ENCODE data around the gene PCBP3.

Gene PCBP3

DNA sequence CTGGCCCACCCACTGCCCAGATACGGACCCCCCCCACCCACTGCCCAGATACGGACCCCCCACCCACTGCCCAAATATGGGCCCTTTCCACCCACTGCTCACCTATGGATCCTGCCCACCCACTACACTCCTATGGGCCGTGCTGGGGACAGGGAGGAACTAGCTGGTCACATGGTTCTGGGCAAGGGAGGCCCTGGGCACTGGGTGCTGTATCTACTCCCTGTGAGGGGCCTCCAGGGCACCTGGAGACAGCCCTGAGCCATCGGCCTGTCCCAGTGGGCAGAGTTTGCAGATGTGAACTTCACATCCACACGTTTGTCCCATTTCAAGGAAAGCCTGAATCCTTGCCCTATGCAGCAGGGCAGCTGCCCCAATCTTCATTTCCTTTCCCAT is 266.6 kb downstream of the PCBP3 start:
- TF ChIP-seq GATA3 (IDR thresholded peaks at IDR 0.05; ENCODE audit: low read depth, low read length) (no peak), GATA2 (IDR thresholded peaks at IDR 0.05; ENCODE audit: low read depth, low read length) (no peak)

DNA sequence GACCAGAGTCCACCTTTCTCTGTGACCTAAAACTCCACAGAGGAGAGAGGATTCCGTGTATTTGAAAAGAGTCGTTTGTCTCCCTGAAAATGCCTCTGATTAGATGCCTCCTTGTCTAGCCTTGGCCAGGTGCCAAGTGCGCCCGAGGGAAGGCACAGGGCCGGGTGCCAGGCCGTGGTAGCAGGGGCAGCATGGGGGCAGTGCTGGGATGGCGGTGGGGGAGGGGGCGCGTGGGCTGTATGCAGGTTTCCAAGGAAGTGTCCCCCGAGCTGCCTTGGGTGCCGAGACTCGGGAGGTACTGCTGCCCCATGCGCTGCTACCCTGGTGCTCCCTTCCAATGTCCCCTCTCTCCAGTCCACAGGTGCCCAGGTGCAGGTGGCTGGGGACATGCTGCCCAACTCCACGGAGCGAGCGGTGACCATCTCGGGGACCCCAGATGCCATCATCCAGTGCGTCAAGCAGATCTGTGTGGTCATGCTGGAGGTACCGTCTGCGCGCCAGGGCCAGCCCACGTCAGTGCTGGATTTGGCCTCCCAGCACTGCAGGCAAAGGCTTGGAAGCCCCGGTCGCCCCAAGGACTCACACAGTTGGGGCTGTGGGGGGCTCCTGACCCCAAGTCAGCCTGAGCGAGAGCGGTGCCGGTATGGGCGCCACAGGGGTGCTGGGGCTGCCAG is 267.2 kb downstream of the PCBP3 start:
- TF ChIP-seq GATA2 (IDR thresholded peaks at IDR 0.05; ENCODE audit: low read depth, low read length) (no peak), GATA3 (IDR thresholded peaks at IDR 0.05; ENCODE audit: low read depth, low read length) (no peak)

DNA sequence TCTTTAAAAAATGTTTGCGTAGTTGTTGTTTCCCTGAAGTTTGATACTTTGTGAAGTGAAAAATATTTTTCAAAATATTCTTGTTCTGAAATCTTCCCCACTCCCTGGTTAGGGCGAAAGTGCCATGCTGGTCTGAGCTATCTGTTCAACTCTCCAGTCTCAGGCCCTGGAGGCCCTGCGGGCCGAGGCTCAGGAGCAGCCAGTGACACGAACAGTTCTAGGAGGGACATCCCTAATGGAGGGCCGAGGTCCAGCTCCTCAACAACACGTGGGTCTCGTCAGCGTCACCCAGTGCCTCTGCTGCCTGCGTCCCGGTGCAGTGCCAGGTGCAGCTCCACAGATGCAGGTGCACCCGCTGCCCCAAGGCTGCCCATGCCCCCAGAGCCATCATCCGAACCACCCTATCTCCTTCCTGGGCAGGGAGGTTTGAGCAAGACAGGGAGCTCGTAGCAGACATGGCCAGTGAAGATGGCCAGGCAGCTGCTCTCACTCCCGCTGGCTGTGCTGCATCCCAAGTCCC is 268.3 kb downstream of the PCBP3 start:
- TF ChIP-seq GATA2 (IDR thresholded peaks at IDR 0.05; ENCODE audit: low read depth, low read length) (no peak), GATA3 (IDR thresholded peaks at IDR 0.05; ENCODE audit: low read depth, low read length) (no peak)

DNA sequence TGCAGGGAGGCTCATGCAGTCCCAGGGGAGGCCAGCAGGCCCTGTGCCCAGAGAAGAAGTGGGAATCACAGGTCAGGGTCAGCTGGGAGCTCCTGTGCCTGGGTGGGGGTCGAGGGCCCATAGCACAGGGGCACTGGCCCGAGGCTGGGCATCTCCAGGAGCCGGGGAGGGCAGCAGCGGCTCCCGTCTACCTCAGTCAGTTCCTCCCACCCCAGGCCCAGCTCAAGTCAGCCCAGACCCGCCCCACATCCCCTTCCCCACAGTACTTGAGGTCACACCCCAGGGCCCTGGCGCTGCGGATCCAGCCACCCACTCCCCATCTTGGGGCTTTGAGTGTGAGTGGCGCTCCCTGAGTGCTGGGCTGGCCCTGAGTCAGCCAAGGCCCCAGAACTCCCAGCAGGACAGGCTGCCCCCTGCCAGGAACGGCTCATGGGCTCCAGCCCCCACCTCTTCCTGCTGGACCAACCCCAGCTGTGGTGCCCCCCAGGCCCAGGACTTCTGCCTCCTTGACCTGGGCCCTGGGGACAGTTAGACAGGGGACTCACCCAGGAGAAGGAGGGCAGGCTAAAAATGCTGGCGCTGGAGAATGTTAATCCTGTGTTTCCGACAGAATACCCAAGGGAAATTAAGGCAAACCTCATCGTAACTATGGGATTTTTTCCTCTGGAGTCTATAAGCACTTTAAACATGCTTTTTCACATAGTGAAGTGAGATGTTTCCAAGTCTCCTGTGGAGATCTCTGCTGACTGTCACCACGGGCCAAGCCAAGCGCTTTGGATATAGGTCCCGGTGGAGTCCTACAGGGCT is 269.3 kb downstream of the PCBP3 start:
- TF ChIP-seq GATA3 (IDR thresholded peaks at IDR 0.05; ENCODE audit: low read depth, low read length) (no peak), GATA2 (IDR thresholded peaks at IDR 0.05; ENCODE audit: low read depth, low read length) (no peak)

DNA sequence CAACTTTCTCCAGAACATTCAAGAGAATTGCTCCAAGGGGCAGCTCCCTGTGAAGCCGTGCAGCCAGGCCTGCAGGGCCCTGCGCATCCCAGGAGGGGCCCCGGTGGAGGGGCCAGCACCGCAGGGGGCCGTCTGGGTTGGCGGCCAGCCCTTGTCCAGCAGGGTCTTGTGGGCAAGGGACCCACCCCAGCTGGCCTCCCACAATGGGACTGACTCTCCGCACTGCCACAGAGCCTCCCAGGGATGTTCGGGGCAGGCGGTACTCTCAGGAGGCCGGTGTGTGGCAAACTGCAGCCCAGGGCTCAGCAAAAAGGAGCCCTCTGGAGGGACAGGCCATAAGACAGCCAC is 269.9 kb downstream of the PCBP3 start:
- TF ChIP-seq GATA2 (IDR thresholded peaks at IDR 0.05; ENCODE audit: low read depth, low read length) (no peak), GATA3 (IDR thresholded peaks at IDR 0.05; ENCODE audit: low read depth, low read length) (no peak)

DNA sequence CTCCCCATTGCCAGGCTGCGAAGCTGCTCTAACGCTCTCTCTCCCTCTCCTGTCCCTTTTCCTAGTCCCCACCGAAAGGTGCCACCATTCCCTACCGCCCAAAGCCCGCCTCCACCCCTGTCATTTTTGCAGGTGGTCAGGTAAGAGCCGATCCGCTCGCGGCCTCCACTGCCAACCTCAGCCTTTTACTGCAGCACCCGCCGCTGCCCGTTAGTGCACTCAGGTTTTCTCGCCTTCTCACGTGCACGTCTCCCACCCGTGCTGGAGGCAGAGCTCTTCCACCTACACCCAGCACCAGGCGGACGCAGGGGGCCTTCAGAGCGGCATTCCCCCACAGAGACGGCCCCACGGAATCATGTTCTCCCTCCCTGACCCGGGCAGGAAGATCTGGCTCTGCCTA is 270.4 kb downstream of the PCBP3 start:
- TF ChIP-seq GATA3 (IDR thresholded peaks at IDR 0.05; ENCODE audit: low read depth, low read length) (no peak), GATA2 (IDR thresholded peaks at IDR 0.05; ENCODE audit: low read depth, low read length) (no peak)

DNA sequence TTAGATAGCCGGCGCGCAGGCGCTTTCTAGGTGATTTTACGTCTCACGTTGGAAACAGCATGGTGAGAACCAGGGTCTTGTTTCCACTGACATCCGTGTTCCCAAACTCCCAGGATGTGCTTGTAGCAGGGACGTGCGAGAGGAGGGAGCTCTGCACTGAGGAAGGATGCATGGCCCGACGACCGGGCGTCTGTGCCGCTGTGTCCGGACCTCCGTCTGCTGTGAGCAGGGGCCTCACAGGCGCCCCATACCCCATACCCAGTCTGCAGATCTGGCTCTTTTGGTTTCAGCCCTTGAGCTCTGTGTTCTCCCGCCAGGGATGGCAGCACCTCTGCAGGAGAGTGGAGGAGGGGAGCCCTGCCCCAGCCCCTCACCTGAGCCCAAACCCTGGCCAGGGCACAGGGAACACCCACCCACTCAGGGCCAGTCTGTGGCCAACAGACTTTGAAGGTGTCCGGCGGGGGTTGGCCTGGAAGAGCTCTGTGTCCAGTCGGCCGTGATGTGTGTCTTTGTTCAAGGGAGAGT is 270.9 kb downstream of the PCBP3 start:
- TF ChIP-seq GATA3 (IDR thresholded peaks at IDR 0.05; ENCODE audit: low read depth, low read length) (no peak), GATA2 (IDR thresholded peaks at IDR 0.05; ENCODE audit: low read depth, low read length) (no peak)

DNA sequence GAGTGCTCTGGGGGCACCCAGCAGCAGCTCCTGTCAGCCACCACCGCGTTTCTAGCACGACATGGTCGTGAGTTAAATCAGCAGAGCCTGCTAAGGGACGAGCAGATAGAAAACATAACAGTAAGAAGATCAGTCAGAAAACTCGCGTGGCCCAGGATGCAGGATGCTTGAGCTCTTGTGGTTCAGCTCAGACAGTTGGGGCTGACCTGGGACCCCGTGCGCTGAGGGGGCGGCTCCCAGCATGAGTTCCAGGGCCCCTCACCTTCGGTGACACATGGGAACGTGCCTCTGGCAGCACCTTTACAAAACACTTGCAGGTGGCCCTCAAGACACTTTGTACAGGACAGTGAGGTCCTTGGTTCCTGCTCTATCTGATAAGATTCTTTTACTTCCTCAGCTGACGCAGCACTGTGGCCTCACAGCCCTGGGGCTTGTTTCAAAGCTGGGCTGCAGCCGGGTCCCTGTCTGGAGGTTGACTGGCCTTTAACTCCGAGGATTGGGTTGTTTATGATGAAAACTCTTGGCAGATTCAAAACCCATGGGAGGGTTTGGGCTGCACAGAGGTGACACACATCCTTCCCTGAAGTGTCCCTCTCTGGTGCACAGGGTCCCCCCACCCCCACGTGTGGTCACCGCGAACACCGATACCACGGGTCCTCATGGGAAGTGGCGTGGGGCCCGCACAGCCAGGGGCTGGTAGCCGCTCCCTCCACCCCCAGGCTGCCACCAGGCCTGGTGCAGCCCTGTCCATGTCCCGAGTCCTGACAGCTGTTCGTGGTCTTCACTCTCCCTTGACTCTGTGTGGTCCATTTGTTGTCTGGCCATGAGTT is 272.7 kb downstream of the PCBP3 start:
- no peak for TF ChIP-seq GATA2 (IDR thresholded peaks at IDR 0.05; ENCODE audit: low read depth, low read length)

DNA sequence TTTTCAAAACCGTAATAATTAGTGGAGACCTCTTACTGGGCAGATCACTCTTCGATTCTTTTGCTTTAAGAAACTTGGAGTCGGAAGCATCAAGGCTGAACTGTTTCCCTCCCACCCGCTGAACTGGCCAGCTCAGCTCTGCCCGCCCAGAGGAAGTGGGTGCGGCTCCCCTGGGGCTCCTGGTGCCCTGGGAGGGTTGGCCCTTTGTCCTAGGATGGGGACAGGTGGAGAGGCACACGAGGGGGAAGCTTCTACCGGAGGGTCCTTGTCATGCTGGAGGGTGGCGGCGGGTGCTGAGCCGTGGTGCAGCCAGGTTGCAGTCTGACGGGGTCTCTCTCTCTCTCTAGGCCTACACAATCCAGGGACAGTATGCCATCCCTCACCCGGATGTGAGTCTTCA is 273.7 kb downstream of the PCBP3 start:
- TF ChIP-seq GATA3 (IDR thresholded peaks at IDR 0.05; ENCODE audit: low read depth, low read length) = no peak
- TF ChIP-seq GATA2 (IDR thresholded peaks at IDR 0.05; ENCODE audit: low read depth, low read length) = no peak

DNA sequence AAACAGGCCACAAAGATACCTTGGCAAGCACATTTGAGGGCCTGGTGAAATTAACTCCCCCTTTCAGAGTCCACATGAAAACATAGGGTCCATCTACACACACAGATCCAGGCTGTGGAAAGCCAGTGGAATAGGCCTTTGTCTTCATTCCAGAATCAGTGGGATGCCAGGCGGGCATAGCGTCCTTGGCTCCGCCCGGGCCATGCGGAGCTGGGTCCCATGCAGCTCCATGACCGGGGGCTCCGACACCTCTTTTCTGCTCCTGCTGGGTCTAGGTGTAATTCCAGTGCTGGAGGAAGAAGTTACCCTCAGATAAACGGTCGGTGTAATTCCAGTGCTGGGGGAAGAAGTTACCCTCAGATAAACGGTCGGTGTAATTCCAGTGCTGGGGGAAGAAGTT is 274.5 kb downstream of the PCBP3 start:
- TF ChIP-seq GATA3 (IDR thresholded peaks at IDR 0.05; ENCODE audit: low read depth, low read length) = no peak
- TF ChIP-seq GATA2 (IDR thresholded peaks at IDR 0.05; ENCODE audit: low read depth, low read length) = no peak

DNA sequence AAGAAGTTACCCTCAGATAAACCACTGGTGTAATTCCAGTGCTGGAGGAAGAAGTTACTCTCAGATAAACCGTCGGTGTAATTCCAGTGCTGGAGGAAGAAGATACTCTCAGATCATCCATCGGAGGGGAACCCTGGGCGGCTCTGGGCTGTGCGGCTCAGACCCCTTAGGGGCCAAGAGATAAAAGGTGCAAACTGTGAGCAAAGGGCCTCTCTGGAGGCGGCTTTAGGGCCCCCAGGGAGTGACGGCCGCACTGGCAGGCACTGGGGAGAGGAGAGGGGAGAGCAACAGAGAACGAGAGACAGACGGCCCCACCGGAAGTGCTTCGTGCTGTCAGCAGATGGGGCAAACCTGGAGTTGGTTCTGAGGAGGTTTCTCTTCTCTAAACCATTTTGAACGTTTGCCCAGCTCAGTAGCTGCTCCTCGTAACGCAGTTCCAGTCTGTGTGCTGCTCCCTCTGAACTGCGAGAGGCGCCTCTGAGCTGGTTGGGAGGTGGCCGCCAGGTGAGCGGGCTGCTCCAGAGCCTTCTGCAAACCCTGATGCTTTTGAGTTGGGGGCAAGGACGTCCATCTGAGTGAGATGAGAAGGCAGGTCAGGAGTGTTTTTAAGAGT is 275.4 kb downstream of the PCBP3 start:
- TF ChIP-seq GATA2 (IDR thresholded peaks at IDR 0.05; ENCODE audit: low read depth, low read length) (no peak), GATA3 (IDR thresholded peaks at IDR 0.05; ENCODE audit: low read depth, low read length) (no peak)

DNA sequence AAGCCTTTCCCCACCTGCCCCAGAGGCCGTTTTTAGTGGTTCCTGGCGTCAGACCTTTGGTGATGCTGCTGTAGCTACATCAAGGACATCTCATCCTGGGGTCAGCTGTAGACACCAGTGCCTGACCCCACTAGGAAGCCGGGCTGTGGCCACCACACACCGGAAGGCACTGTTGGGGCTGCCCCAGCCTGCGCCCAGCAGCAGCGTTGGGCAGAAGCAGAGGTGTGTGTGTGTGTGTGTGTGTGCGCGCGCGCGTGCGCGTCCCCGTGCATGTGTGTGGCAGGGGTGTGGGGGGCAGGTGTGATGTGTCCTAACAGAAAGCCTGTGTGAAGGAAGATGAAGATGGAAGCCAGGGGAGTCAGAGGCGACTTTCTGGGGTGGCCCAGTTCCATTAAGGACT is 276.1 kb downstream of the PCBP3 start:
- TF ChIP-seq GATA2 (IDR thresholded peaks at IDR 0.05; ENCODE audit: low read depth, low read length) (no peak), GATA3 (IDR thresholded peaks at IDR 0.05; ENCODE audit: low read depth, low read length) (no peak)

DNA sequence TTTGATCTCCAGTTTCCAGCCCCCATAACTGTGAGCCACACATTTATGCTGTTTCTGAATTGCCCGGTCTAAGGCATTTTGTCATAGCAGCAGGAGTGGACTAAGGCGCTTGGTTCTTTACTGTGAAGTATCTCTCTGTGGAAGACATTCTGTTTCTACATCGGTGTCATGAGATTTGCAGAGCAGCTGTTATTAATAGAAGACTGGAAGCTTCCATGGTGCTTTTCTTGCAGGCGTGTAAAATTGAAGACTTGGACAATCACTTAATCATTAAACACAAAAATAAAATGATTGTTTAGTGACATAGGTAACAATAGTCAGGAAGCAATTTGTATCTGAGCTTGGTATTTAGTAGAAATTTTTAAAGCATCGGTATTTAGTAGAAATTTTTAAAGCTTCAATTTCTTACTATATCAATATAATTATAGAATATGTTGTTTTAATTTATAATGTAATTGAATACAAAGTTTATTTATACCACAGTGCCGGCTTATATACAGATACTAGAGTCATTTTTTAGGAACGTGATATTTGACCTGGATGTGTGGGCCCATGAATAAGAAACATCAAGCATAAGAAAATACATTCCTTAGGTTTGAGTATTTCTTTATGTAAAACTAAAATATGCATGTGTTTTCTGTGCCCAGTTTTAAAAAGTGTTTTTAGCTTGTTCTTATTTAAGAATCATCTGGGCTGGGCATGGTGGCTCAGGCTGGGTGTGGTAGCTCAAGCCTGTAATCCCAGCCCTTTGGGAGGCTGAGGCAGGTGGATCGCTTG is 277.5 kb downstream of the PCBP3 start:
- TF ChIP-seq GATA3 (IDR thresholded peaks at IDR 0.05; ENCODE audit: low read depth, low read length) (no peak), GATA2 (IDR thresholded peaks at IDR 0.05; ENCODE audit: low read depth, low read length) (no peak)
